WTC11 (cell line): ENCODE measurements around the gene GFOD1. TPM values are rescaled to one million over a fixed set of nuclear protein-coding genes. Genes with fewer than 3 reads are reported as not detected.

Experiments
- ATAC-seq: fragments of 200-7000 bp; cut with Tn5 transposase; 2 replicates; pipeline ENCODE4 v1.10.0; 2021; ENCODE audit warnings: mild to moderate bottlenecking, moderate library complexity
- CTCF ChIA-PET: fragments of 300-600 bp; sonication (Branson Sonifier 250); formaldehyde crosslinking; loops from one replicate; lab custom pipeline; 2021; ENCODE audit warnings: antibody characterized with exemption; lab: Charles Lee
- POLR2A ChIA-PET: fragments of 350-600 bp; sonication (Branson Sonifier 250); formaldehyde crosslinking; loops from one replicate; lab custom pipeline; 2021; ENCODE audit warnings: antibody characterized with exemption; lab: Charles Lee
- DNase-seq: peaks from one replicate; pipeline ENCODE4 v3.0.0; 2021; ENCODE audit warnings: low spot score
- H3K27ac Mint-ChIP-seq: 2 replicates; pipeline ENCODE4 v1.8.0; 2021; ENCODE audit warnings: mixed read lengths
- H3K27me3 Mint-ChIP-seq: 2 replicates; pipeline ENCODE4 v1.8.0; 2021; ENCODE audit warnings: low read depth, mild to moderate bottlenecking, moderate library complexity, mixed read lengths
- H3K36me3 Mint-ChIP-seq: 2 replicates; pipeline ENCODE4 v1.8.0; 2021; ENCODE audit warnings: mixed read lengths
- H3K4me1 Mint-ChIP-seq: 2 replicates; pipeline ENCODE4 v1.8.0; 2022; ENCODE audit warnings: mixed read lengths
- H3K4me3 Mint-ChIP-seq: 2 replicates; pipeline ENCODE4 v1.8.0; 2021; ENCODE audit warnings: mild to moderate bottlenecking, moderate library complexity, mixed read lengths
- H3K9me3 Mint-ChIP-seq: 2 replicates; pipeline ENCODE4 v1.8.0; 2021; ENCODE audit warnings: mixed read lengths
- ARID4B ChIP-seq: sonication (generic); formaldehyde crosslinking; IDR thresholded peaks from 2 replicates; pipeline ENCODE4 v1.8.0; 2023; ENCODE audit warnings: missing genetic modification reagents, mild to moderate bottlenecking, borderline replicate concordance
- ATF3 ChIP-seq: sonication (generic); formaldehyde crosslinking; conservative IDR thresholded peaks from 2 replicates; pipeline ENCODE4 v1.8.1; 2022; ENCODE audit warnings: mild to moderate bottlenecking, missing genetic modification reagents
- E2F5 ChIP-seq: sonication (generic); formaldehyde crosslinking; IDR thresholded peaks from 2 replicates; pipeline ENCODE4 v1.8.1; 2022; ENCODE audit warnings: mild to moderate bottlenecking, moderate library complexity, missing genetic modification reagents
- ELF4 ChIP-seq: sonication (generic); formaldehyde crosslinking; IDR thresholded peaks from 2 replicates; pipeline ENCODE4 v1.8.1; 2022; ENCODE audit warnings: low read depth, mild to moderate bottlenecking, moderate library complexity, missing genetic modification reagents
- GTF2I ChIP-seq: fragments of 250-450 bp; sonication (Bioruptor Pico); conservative IDR thresholded peaks from 2 replicates; pipeline ENCODE4 v1.4.0; 2021; ENCODE audit warnings: mild to moderate bottlenecking
- HMGA2 ChIP-seq: fragments of 250-450 bp; sonication (Bioruptor Pico); IDR thresholded peaks from 2 replicates; pipeline ENCODE4 v1.4.0; 2021; ENCODE audit warnings: mild to moderate bottlenecking, moderate library complexity
- JAZF1 ChIP-seq: fragments of 250-450 bp; sonication (Bioruptor Pico); IDR thresholded peaks from 2 replicates; pipeline ENCODE4 v1.9.0; 2021; ENCODE audit warnings: moderate library complexity, mild to moderate bottlenecking, inconsistent platforms
- MLX ChIP-seq: sonication (generic); formaldehyde crosslinking; IDR thresholded peaks from 2 replicates; pipeline ENCODE4 v1.8.1; 2023; ENCODE audit warnings: mild to moderate bottlenecking, missing genetic modification reagents, moderate library complexity
- MXD4 ChIP-seq: fragments of 250-450 bp; sonication (Bioruptor Pico); IDR thresholded peaks from 2 replicates; pipeline ENCODE4 v1.8.0; 2021; ENCODE audit warnings: mild to moderate bottlenecking, moderate library complexity, borderline replicate concordance
- NR2C2 ChIP-seq: sonication (generic); formaldehyde crosslinking; IDR thresholded peaks from 2 replicates; pipeline ENCODE4 v1.8.0; 2022; ENCODE audit warnings: mild to moderate bottlenecking, missing genetic modification reagents
- RELA ChIP-seq: sonication (generic); formaldehyde crosslinking; IDR thresholded peaks from 2 replicates; pipeline ENCODE4 v1.8.1; 2022; ENCODE audit warnings: missing genetic modification reagents, mild to moderate bottlenecking, borderline replicate concordance
- RORB ChIP-seq: fragments of 250-450 bp; sonication (Bioruptor Pico); IDR thresholded peaks from 2 replicates; pipeline ENCODE4 v1.9.0; 2021; ENCODE audit warnings: mild to moderate bottlenecking
- SMAD4 ChIP-seq: sonication (generic); formaldehyde crosslinking; IDR thresholded peaks from 2 replicates; pipeline ENCODE4 v1.8.0; 2022; ENCODE audit warnings: mild to moderate bottlenecking, missing genetic modification reagents
- SOX15 ChIP-seq: fragments of 250-450 bp; sonication (Bioruptor Pico); IDR thresholded peaks from 2 replicates; pipeline ENCODE4 v1.9.0; 2021; ENCODE audit warnings: mild to moderate bottlenecking
- SP1 ChIP-seq: sonication (generic); formaldehyde crosslinking; conservative IDR thresholded peaks from 2 replicates; pipeline ENCODE4 v1.8.1; 2022; ENCODE audit warnings: missing genetic modification reagents
- TCF7 ChIP-seq: sonication (generic); formaldehyde crosslinking; IDR thresholded peaks from 2 replicates; pipeline ENCODE4 v1.8.0; 2022; ENCODE audit warnings: mild to moderate bottlenecking, low read depth, missing genetic modification reagents, moderate library complexity
- ZNF317 ChIP-seq: sonication (generic); formaldehyde crosslinking; IDR thresholded peaks from 2 replicates; pipeline ENCODE4 v1.8.1; 2023; ENCODE audit warnings: low read depth, mild to moderate bottlenecking, moderate library complexity, missing genetic modification reagents, borderline replicate concordance
- ZNF396 ChIP-seq: fragments of 250-450 bp; sonication (Bioruptor Pico); IDR thresholded peaks from 2 replicates; pipeline ENCODE4 v1.8.0; 2021; ENCODE audit warnings: mild to moderate bottlenecking, moderate library complexity, borderline replicate concordance
- ZSCAN18 ChIP-seq: fragments of 250-450 bp; sonication (Bioruptor Pico); IDR thresholded peaks from 2 replicates; pipeline ENCODE4 v2.1.2; 2022; ENCODE audit warnings: mild to moderate bottlenecking, moderate library complexity
- total RNA-seq: library from RNA; stranded (reverse); gene quantifications from 3 replicates; pipeline ENCODE4 v1.2.3, GENCODE V29; 2021

Gene GFOD1
- total RNA-seq, 1 experiment from 2014 or later, result 8.5 TPM

GRCh38 chr6:13384966-13385365 lies 102.4 kb downstream of the GFOD1 start (continued):
- TF ChIP-seq MXD4 (CRISPR knock-in tag) (no peak), TCF7 (CRISPR knock-in tag) (no peak), ZSCAN18 (CRISPR knock-in tag) (no peak), HMGA2 (CRISPR knock-in tag) (no peak), ELF4 (CRISPR knock-in tag) (no peak), SP1 (no peak), ARID4B (CRISPR knock-in tag) (no peak), SMAD4 (CRISPR knock-in tag) (no peak), ATF3 (CRISPR knock-in tag) (no peak), SOX15 (CRISPR knock-in tag) (no peak), JAZF1 (CRISPR knock-in tag) (no peak), NR2C2 (CRISPR knock-in tag) (no peak), RORB (no peak), RELA (CRISPR knock-in tag) (no peak)
- TF ChIP-seq, all 79 proteins: peak for 0

GRCh38 chr6:13384506-13384905 lies 102.9 kb downstream of the GFOD1 start:
- CTCF ChIA-PET, result interaction anchor here (1.2 to 1.4 kb wide), 2 partner anchors 44 to 190 kb away, joined by 4 to 5 read pairs; partner anchors contain the start of gene SIRT5
- peaks cover 4% of the 10 kb centered on the region for H3K36me3 Mint-ChIP-seq
- H3K4me1 Mint-ChIP-seq, result peaks cover 24% of the 10 kb centered on the region
- ATAC-seq, result no peak
- H3K9me3 Mint-ChIP-seq, result peaks cover 6% of the 10 kb centered on the region
- TF ChIP-seq ZNF317, result no peak
- TF ChIP-seq ZNF396, result no peak
- TF ChIP-seq JAZF1 (CRISPR knock-in tag), result no peak
- TF ChIP-seq SMAD4 (CRISPR knock-in tag), result no peak
- TF ChIP-seq MLX, result no peak
- TF ChIP-seq E2F5 (CRISPR knock-in tag), result no peak
- no peak for TF ChIP-seq GTF2I (CRISPR knock-in tag)
- TF ChIP-seq, all 79 proteins: peak for 0
- H3K27me3 Mint-ChIP-seq, result no peaks in the 10 kb centered on the region
- H3K4me3 Mint-ChIP-seq, result no peak overlapping the region
- DNase-seq, result no peak
- H3K27ac Mint-ChIP-seq, result no peak overlapping the region
- POLR2A ChIA-PET, result no interaction called here
